HL-60 (cell line): ENCODE data around the gene C1orf21.

ENCODE experiments used
- DNase-seq, 2 experiments: peaks; one replicate each; pipeline ENCODE4 v3.0.0-alpha.2; 2010 to 2020; ENCODE audit warnings: low read depth in 1 of 2, low spot score in 1 of 2
- H3K27ac ChIP-seq: fragments of 250-450 bp; sonication (Bioruptor Pico); replicated peaks from 2 replicates; pipeline ENCODE4 v1.5.1; 2020; ENCODE audit warnings: mild to moderate bottlenecking, moderate library complexity
- H3K27me3 ChIP-seq: fragments of 250-450 bp; sonication (Bioruptor Pico); 2 replicates; pipeline ENCODE4 v1.5.1; 2021; ENCODE audit warnings: mild to moderate bottlenecking, moderate library complexity; ENCODE audit not compliant: insufficient read depth, poor library complexity, severe bottlenecking
- H3K4me3 ChIP-seq: replicated peaks from 2 replicates; pipeline ENCODE4 v1.5.1; 2011; ENCODE audit warnings: mild to moderate bottlenecking, control low read depth, low read length; ENCODE audit not compliant: insufficient read depth
- CTCF ChIP-seq: IDR thresholded peaks from one replicate; pipeline ENCODE4 v1.5.1; 2011; ENCODE audit warnings: low read length, control low read depth, inconsistent platforms; ENCODE audit not compliant: insufficient read depth
- GABPA ChIP-seq: IDR thresholded peaks from 2 replicates; pipeline ENCODE4 v1.6.1; 2012; ENCODE audit warnings: low read depth
- POLR2AphosphoS5 ChIP-seq: IDR thresholded peaks from 2 replicates; pipeline ENCODE4 v1.6.1; 2012; ENCODE audit warnings: low read depth
- REST ChIP-seq: IDR thresholded peaks from 2 replicates; pipeline ENCODE4 v1.6.1; 2012; ENCODE audit warnings: low read depth; ENCODE audit not compliant: insufficient replicate concordance
- SPI1 ChIP-seq: IDR thresholded peaks from 2 replicates; pipeline ENCODE4 v1.6.1; 2012; ENCODE audit warnings: low read depth, mild to moderate bottlenecking, borderline replicate concordance

Gene C1orf21

GRCh38 chr1:184520336-184520735 is 133.5 kb downstream of the C1orf21 start:
- Histone ChIP-seq H3K27me3 (peaks cover 5% of the 10 kb centered on the region), H3K27ac (no peak overlapping the region), H3K4me3 (no peak overlapping the region)
- no peak for DNase-seq
- no peak for TF ChIP-seq GABPA
- no peak for TF ChIP-seq CTCF
- no peak for TF ChIP-seq POLR2AphosphoS5
- no peak for TF ChIP-seq REST
- TF ChIP-seq SPI1, result no peak

- no peak for TF ChIP-seq REST
- TF ChIP-seq SPI1, result no peak
- no peak for TF ChIP-seq POLR2AphosphoS5
- TF ChIP-seq CTCF, result no peak
- no peak for TF ChIP-seq GABPA
- DNase-seq, result no peak
- H3K4me3 ChIP-seq, result no peak overlapping the region
- peaks cover 5% of the 10 kb centered on the region for H3K27me3 ChIP-seq
- H3K27ac ChIP-seq, result no peak overlapping the region
Measured at GRCh38 chr1:184524248-184524647, 137.4 kb downstream of the C1orf21 start.

- H3K4me3 ChIP-seq, result no peak overlapping the region
- H3K27ac ChIP-seq, result no peak overlapping the region
- no peak for TF ChIP-seq POLR2AphosphoS5
- no peak for TF ChIP-seq REST
- TF ChIP-seq SPI1, result no peak
- no peak for TF ChIP-seq GABPA
- TF ChIP-seq CTCF, result no peak
- H3K27me3 ChIP-seq, result peaks cover 5% of the 10 kb centered on the region
- no peak for DNase-seq
Measured at GRCh38 chr1:184527402-184527801, 140.6 kb downstream of the C1orf21 start.
